HEK293 (cell line): ENCODE results near the gene RPS27.
A peak's percentile ranks its signal among the peaks of the same experiment; 100 is the strongest.

Experiments
- HOXA7 ChIP-seq: sonication (generic); formaldehyde crosslinking; IDR thresholded peaks from 2 replicates; pipeline ENCODE4 v1.8.1; 2022; ENCODE audit warnings: missing genetic modification reagents, borderline replicate concordance
- HOXD13 ChIP-seq: sonication (generic); formaldehyde crosslinking; IDR thresholded peaks from 2 replicates; pipeline ENCODE4 v1.8.0; 2022; ENCODE audit warnings: missing genetic modification reagents, borderline replicate concordance
- OSR2 ChIP-seq: fragments of 450-650 bp; formaldehyde crosslinking; IDR thresholded peaks from 2 replicates; pipeline ENCODE4 v1.5.1; 2016; ENCODE audit warnings: missing biosample characterization, missing genetic modification characterization
- OVOL3 ChIP-seq: fragments of 450-650 bp; formaldehyde crosslinking; IDR thresholded peaks from 2 replicates; pipeline ENCODE4 v1.5.1; 2016; ENCODE audit warnings: missing biosample characterization, missing genetic modification characterization
- REPIN1 ChIP-seq: fragments of 450-650 bp; formaldehyde crosslinking; IDR thresholded peaks from 2 replicates; pipeline ENCODE4 v1.5.1; 2017; ENCODE audit warnings: missing biosample characterization, missing genetic modification characterization, low read depth
- TCF7L2 ChIP-seq: IDR thresholded peaks from 2 replicates; pipeline ENCODE4 v1.6.1; 2011; ENCODE audit warnings: low read depth, mild to moderate bottlenecking, inconsistent platforms, low read length, moderate library complexity, borderline replicate concordance
- ZNF121 ChIP-seq: fragments of 450-650 bp; formaldehyde crosslinking; IDR thresholded peaks from 2 replicates; pipeline ENCODE4 v1.5.1; 2016; ENCODE audit warnings: missing biosample characterization, missing genetic modification characterization
- ZNF140 ChIP-seq: fragments of 450-650 bp; formaldehyde crosslinking; IDR thresholded peaks from 2 replicates; pipeline ENCODE4 v1.5.1; 2016; ENCODE audit warnings: missing biosample characterization, missing genetic modification characterization
- ZNF184 ChIP-seq: fragments of 450-650 bp; IDR thresholded peaks from 2 replicates; pipeline ENCODE4 v1.5.1; 2018; ENCODE audit warnings: missing biosample characterization, mild to moderate bottlenecking, missing genetic modification characterization
- ZNF302 ChIP-seq: fragments of 450-650 bp; formaldehyde crosslinking; IDR thresholded peaks from 2 replicates; pipeline ENCODE4 v1.5.1; 2016; ENCODE audit warnings: missing biosample characterization, missing genetic modification characterization, low read depth
- ZNF350 ChIP-seq: fragments of 450-650 bp; formaldehyde crosslinking; IDR thresholded peaks from 2 replicates; pipeline ENCODE4 v1.5.0; 2017; ENCODE audit warnings: missing biosample characterization, mild to moderate bottlenecking, missing genetic modification characterization
- ZNF391 ChIP-seq: fragments of 450-650 bp; formaldehyde crosslinking; IDR thresholded peaks from 2 replicates; pipeline ENCODE4 v1.5.1; 2016; ENCODE audit warnings: low read depth, missing biosample characterization, missing genetic modification characterization, borderline replicate concordance
- ZNF423 ChIP-seq: fragments of 450-650 bp; formaldehyde crosslinking; IDR thresholded peaks from 2 replicates; pipeline ENCODE4 v1.5.1; 2016; ENCODE audit warnings: missing biosample characterization, missing genetic modification characterization
- ZNF48 ChIP-seq: fragments of 450-650 bp; formaldehyde crosslinking; IDR thresholded peaks from 2 replicates; pipeline ENCODE4 v1.5.1; 2016; ENCODE audit warnings: missing biosample characterization, missing genetic modification characterization
- ZNF621 ChIP-seq: fragments of 450-650 bp; formaldehyde crosslinking; IDR thresholded peaks from 2 replicates; pipeline ENCODE4 v1.5.1; 2017; ENCODE audit warnings: missing biosample characterization, missing genetic modification characterization
- ZNF626 ChIP-seq: fragments of 450-650 bp; sonication (Bioruptor Pico); formaldehyde crosslinking; IDR thresholded peaks from 2 replicates; pipeline ENCODE4 v1.5.1; 2018; ENCODE audit warnings: missing biosample characterization, missing genetic modification characterization, inconsistent platforms
- ZNF677 ChIP-seq: fragments of 450-650 bp; IDR thresholded peaks from 2 replicates; pipeline ENCODE4 v1.5.0; 2018; ENCODE audit warnings: missing biosample characterization, mild to moderate bottlenecking, missing genetic modification characterization, moderate library complexity
- ZNF776 ChIP-seq: fragments of 450-650 bp; formaldehyde crosslinking; IDR thresholded peaks from 2 replicates; pipeline ENCODE4 v1.5.0; 2017; ENCODE audit warnings: missing biosample characterization, missing genetic modification characterization, borderline replicate concordance
- TF ChIP-seq, protein P1 (sequence below): fragments of 450-650 bp; formaldehyde crosslinking; IDR thresholded peaks from 2 replicates; pipeline ENCODE4 v1.5.1; 2016; ENCODE audit warnings: missing biosample characterization, missing genetic modification characterization
- TF ChIP-seq, protein P2 (sequence below): fragments of 450-650 bp; formaldehyde crosslinking; IDR thresholded peaks from 2 replicates; pipeline ENCODE4 v1.5.1; 2017; ENCODE audit warnings: missing biosample characterization, missing genetic modification characterization
- TF ChIP-seq, protein P3 (sequence below): fragments of 450-650 bp; formaldehyde crosslinking; IDR thresholded peaks from 2 replicates; pipeline ENCODE4 v1.5.1; 2016; ENCODE audit warnings: missing biosample characterization, missing genetic modification characterization
- TF ChIP-seq, protein P4 (sequence below): fragments of 450-650 bp; formaldehyde crosslinking; IDR thresholded peaks from 2 replicates; pipeline ENCODE4 v1.5.1; 2016; ENCODE audit warnings: missing biosample characterization, missing genetic modification characterization
- TF ChIP-seq, protein P5 (sequence below): fragments of 450-650 bp; formaldehyde crosslinking; IDR thresholded peaks from 2 replicates; pipeline ENCODE4 v1.5.1; 2017; ENCODE audit warnings: missing biosample characterization, missing genetic modification characterization
- TF ChIP-seq, protein P6 (sequence below): fragments of 450-650 bp; formaldehyde crosslinking; IDR thresholded peaks from 2 replicates; pipeline ENCODE4 v1.5.1; 2016; ENCODE audit warnings: missing biosample characterization, missing genetic modification characterization
- TF ChIP-seq, protein P7 (sequence below): fragments of 450-650 bp; formaldehyde crosslinking; IDR thresholded peaks from 2 replicates; pipeline ENCODE4 v1.5.1; 2016; ENCODE audit warnings: missing biosample characterization, missing genetic modification characterization

The RPS27 gene

DNA sequence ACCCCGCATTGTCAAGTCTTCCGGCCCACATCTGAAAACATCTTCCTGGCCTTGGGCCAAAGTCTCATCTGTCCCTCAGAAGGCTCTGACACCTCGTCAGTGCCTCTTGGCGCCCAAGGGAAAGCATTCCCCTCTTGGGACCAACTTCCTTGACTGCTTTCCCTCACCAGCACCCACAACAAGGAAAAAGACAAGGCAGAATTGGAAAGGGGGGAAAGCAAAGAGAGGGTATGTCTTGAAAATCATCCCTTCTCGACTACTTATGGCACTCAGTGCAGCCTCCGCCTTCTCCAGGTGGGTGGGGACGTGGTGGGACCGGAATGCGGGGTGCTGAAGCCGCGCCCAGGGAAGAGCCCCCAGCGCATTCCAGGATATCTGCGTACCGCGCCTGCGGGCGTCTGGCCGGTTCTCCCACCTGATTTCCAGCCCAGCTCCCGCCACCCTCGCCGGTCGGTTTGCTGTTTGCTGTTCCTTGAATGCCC, 26.7 kb upstream of the RPS27 start (continued):
- TF ChIP-seq, protein P1, sequence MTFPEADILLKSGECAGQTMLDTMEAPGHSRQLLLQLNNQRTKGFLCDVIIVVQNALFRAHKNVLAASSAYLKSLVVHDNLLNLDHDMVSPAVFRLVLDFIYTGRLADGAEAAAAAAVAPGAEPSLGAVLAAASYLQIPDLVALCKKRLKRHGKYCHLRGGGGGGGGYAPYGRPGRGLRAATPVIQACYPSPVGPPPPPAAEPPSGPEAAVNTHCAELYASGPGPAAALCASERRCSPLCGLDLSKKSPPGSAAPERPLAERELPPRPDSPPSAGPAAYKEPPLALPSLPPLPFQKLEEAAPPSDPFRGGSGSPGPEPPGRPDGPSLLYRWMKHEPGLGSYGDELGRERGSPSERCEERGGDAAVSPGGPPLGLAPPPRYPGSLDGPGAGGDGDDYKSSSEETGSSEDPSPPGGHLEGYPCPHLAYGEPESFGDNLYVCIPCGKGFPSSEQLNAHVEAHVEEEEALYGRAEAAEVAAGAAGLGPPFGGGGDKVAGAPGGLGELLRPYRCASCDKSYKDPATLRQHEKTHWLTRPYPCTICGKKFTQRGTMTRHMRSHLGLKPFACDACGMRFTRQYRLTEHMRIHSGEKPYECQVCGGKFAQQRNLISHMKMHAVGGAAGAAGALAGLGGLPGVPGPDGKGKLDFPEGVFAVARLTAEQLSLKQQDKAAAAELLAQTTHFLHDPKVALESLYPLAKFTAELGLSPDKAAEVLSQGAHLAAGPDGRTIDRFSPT (tag by site-specific recombination): no peak
- TF ChIP-seq ZNF184 (tag by site-specific recombination) (no peak), ZNF626 (tag by site-specific recombination) (no peak), ZNF423 (tag by site-specific recombination) (peak; percentile 94), HOXD13 (CRISPR knock-in tag) (no peak), ZNF621 (tag by site-specific recombination) (no peak), ZNF302 (tag by site-specific recombination) (no peak), OVOL3 (no peak), HOXA7 (CRISPR knock-in tag) (no peak), ZNF677 (tag by site-specific recombination) (no peak), ZNF48 (tag by site-specific recombination) (no peak), ZNF776 (no peak), REPIN1 (tag by site-specific recombination) (no peak), TCF7L2 (no peak), ZNF350 (no peak), ZNF121 (tag by site-specific recombination) (no peak), OSR2 (tag by site-specific recombination) (no peak), ZNF140 (tag by site-specific recombination) (no peak), ZNF391 (tag by site-specific recombination) (no peak)
- TF ChIP-seq, protein P2, sequence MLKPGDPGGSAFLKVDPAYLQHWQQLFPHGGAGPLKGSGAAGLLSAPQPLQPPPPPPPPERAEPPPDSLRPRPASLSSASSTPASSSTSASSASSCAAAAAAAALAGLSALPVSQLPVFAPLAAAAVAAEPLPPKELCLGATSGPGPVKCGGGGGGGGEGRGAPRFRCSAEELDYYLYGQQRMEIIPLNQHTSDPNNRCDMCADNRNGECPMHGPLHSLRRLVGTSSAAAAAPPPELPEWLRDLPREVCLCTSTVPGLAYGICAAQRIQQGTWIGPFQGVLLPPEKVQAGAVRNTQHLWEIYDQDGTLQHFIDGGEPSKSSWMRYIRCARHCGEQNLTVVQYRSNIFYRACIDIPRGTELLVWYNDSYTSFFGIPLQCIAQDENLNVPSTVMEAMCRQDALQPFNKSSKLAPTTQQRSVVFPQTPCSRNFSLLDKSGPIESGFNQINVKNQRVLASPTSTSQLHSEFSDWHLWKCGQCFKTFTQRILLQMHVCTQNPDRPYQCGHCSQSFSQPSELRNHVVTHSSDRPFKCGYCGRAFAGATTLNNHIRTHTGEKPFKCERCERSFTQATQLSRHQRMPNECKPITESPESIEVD (tag by site-specific recombination): no peak
- TF ChIP-seq, protein P3, sequence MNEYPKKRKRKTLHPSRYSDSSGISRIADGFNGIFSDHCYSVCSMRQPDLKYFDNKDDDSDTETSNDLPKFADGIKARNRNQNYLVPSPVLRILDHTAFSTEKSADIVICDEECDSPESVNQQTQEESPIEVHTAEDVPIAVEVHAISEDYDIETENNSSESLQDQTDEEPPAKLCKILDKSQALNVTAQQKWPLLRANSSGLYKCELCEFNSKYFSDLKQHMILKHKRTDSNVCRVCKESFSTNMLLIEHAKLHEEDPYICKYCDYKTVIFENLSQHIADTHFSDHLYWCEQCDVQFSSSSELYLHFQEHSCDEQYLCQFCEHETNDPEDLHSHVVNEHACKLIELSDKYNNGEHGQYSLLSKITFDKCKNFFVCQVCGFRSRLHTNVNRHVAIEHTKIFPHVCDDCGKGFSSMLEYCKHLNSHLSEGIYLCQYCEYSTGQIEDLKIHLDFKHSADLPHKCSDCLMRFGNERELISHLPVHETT: no peak
- TF ChIP-seq, protein P4, sequence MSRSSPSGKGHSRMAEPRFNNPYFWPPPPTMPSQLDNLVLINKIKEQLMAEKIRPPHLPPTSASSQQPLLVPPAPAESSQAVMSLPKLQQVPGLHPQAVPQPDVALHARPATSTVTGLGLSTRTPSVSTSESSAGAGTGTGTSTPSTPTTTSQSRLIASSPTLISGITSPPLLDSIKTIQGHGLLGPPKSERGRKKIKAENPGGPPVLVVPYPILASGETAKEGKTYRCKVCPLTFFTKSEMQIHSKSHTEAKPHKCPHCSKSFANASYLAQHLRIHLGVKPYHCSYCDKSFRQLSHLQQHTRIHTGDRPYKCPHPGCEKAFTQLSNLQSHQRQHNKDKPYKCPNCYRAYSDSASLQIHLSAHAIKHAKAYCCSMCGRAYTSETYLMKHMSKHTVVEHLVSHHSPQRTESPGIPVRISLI (tag by site-specific recombination): no peak
- TF ChIP-seq, protein P5, sequence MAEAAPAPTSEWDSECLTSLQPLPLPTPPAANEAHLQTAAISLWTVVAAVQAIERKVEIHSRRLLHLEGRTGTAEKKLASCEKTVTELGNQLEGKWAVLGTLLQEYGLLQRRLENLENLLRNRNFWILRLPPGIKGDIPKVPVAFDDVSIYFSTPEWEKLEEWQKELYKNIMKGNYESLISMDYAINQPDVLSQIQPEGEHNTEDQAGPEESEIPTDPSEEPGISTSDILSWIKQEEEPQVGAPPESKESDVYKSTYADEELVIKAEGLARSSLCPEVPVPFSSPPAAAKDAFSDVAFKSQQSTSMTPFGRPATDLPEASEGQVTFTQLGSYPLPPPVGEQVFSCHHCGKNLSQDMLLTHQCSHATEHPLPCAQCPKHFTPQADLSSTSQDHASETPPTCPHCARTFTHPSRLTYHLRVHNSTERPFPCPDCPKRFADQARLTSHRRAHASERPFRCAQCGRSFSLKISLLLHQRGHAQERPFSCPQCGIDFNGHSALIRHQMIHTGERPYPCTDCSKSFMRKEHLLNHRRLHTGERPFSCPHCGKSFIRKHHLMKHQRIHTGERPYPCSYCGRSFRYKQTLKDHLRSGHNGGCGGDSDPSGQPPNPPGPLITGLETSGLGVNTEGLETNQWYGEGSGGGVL: peak; percentile 30; the same call in 1 of the 2 replicates
- TF ChIP-seq, protein P6, sequence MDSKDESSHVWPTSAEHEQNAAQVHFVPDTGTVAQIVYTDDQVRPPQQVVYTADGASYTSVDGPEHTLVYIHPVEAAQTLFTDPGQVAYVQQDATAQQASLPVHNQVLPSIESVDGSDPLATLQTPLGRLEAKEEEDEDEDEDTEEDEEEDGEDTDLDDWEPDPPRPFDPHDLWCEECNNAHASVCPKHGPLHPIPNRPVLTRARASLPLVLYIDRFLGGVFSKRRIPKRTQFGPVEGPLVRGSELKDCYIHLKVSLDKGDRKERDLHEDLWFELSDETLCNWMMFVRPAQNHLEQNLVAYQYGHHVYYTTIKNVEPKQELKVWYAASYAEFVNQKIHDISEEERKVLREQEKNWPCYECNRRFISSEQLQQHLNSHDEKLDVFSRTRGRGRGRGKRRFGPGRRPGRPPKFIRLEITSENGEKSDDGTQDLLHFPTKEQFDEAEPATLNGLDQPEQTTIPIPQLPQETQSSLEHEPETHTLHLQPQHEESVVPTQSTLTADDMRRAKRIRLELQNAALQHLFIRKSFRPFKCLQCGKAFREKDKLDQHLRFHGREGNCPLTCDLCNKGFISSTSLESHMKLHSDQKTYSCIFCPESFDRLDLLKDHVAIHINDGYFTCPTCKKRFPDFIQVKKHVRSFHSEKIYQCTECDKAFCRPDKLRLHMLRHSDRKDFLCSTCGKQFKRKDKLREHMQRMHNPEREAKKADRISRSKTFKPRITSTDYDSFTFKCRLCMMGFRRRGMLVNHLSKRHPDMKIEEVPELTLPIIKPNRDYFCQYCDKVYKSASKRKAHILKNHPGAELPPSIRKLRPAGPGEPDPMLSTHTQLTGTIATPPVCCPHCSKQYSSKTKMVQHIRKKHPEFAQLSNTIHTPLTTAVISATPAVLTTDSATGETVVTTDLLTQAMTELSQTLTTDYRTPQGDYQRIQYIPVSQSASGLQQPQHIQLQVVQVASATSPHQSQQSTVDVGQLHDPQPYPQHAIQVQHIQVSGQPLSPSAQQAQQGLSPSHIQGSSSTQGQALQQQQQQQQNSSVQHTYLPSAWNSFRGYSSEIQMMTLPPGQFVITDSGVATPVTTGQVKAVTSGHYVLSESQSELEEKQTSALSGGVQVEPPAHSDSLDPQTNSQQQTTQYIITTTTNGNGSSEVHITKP (tag by site-specific recombination): no peak
- TF ChIP-seq, protein P7, sequence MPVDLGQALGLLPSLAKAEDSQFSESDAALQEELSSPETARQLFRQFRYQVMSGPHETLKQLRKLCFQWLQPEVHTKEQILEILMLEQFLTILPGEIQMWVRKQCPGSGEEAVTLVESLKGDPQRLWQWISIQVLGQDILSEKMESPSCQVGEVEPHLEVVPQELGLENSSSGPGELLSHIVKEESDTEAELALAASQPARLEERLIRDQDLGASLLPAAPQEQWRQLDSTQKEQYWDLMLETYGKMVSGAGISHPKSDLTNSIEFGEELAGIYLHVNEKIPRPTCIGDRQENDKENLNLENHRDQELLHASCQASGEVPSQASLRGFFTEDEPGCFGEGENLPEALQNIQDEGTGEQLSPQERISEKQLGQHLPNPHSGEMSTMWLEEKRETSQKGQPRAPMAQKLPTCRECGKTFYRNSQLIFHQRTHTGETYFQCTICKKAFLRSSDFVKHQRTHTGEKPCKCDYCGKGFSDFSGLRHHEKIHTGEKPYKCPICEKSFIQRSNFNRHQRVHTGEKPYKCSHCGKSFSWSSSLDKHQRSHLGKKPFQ (tag by site-specific recombination): no peak
